ENCODE data around the gene KDM8.

Gene KDM8

DNA sequence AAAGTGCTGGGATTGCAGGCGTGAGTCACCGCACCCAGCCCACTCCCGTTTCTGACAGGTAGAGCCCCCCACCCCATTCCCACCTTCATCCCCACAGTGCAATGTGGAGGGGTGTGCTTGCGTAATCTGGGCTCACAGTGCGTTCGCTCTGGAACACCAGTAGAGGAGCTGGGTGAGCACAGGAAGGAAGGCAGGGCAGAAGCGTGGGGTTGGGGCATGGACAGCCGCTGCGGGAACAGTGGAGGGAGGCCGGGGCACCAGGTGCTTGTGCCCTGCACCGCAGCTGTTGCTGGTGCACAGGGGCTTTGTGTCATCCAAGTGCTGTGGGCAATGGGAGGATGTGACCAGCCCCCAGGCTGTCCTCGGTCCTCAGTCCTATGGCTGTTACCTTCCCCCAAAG lies 24.7 kb downstream of the KDM8 start:
- TF ChIP-seq, protein P1, sequence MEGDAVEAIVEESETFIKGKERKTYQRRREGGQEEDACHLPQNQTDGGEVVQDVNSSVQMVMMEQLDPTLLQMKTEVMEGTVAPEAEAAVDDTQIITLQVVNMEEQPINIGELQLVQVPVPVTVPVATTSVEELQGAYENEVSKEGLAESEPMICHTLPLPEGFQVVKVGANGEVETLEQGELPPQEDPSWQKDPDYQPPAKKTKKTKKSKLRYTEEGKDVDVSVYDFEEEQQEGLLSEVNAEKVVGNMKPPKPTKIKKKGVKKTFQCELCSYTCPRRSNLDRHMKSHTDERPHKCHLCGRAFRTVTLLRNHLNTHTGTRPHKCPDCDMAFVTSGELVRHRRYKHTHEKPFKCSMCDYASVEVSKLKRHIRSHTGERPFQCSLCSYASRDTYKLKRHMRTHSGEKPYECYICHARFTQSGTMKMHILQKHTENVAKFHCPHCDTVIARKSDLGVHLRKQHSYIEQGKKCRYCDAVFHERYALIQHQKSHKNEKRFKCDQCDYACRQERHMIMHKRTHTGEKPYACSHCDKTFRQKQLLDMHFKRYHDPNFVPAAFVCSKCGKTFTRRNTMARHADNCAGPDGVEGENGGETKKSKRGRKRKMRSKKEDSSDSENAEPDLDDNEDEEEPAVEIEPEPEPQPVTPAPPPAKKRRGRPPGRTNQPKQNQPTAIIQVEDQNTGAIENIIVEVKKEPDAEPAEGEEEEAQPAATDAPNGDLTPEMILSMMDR (IDR thresholded peaks at IDR 0.05; ENCODE audit: low read depth, low read length): no peak
- DNase-seq (ENCODE audit: extremely low read depth, low read depth): no peak

DNA sequence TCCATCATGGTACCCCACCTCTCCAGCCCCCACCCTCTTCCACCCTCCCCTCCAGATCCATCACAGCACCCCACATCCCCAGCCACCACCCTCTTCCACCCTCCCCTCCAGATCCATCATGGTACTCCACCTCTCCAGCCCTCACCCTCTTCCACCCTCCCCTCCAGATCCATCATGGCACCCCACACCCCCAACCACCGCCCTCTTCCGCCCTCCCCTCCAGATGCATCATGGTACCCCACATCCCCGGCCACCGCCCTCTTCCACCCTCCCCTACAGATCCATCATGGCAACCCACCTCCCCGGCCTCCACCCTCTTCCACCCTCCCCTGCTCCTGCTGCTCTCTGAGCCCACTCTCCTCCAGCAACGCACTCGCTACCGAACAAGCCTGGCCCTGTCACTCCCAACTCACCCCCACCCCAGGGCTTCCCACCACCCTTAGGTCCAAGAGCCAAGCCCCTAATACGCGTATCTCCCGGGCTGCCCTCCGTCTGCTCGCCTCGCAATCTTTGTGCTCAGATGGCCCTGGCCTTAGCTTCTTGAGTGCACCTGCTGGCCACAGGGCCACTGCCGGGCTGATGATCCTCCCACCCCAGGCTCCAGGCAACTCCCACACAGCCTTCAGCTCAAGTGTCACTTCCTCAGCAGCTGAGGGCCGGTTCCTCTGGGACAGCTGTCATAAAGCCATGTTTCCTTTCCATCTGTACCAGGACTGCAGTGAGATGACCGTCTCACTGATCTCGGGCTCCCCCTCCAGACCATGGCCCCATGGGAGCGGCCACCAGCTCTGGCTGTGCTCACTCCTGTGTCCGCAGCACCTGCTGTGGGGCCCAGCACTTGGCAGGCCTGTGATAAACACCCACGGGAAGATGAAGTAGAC lies 25.5 kb downstream of the KDM8 start:
- no peak for DNase-seq (ENCODE audit: extremely low read depth, low read depth)

DNA sequence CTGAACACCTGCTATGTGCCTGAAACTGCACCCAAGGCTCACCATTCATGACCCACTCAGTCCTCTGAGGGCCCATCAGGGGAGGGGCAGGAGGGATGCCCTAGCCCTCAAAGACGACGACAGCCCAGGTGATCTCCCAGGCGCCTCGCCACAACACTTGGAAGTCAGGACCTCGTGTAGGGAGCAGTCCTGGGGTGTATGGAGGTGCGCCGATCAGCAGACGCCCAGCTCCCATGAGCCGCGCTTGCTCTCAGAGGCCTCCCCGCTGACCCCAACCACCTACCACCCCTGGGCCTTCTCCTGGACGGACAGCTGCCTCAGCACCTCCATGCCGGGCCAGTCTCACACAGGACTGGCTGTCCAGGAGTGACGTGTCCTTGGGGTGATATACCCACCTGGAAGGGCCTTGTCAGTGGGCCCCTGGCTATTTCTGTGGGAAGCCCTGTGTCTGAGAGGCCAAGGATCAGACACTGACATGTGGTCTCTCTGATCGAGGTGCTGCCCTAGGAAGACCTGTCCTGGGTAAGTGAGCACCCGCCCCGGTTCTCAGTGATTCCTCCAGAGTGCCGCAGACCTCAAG lies 26.7 kb downstream of the KDM8 start:
- DNase-seq (ENCODE audit: extremely low read depth, low read depth): no peak
- TF ChIP-seq, protein P1 (IDR thresholded peaks at IDR 0.05; ENCODE audit: low read depth, low read length): no peak

More for the DNA sequence above, 25.5 kb downstream of the KDM8 start:
- TF ChIP-seq, protein P1 (IDR thresholded peaks at IDR 0.05; ENCODE audit: low read depth, low read length): no peak

DNA sequence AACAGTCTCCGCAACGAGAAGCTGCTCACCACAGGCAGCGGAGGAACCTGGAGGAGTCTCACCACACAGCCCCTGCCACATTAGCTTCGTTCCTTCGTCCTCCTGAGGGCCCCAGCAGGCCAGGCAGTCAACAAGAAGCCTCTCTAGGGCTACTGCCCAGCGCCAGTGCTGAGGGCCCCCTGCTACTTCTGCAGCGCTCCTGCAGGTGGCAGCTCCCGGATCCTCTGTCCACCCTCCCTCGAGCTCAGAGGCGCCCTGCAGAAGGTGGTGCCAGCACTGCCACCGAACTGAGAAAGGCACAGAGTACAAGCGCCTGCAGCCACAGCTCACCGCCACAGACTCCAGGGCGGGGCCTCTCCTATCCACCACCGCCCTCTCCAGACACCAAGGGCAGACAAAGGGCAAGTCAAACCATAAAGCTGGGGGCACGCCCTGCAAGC lies 27.3 kb downstream of the KDM8 start:
- DNase-seq (ENCODE audit: extremely low read depth, low read depth): no peak
- TF ChIP-seq, protein P1 (IDR thresholded peaks at IDR 0.05; ENCODE audit: low read depth, low read length): no peak

DNA sequence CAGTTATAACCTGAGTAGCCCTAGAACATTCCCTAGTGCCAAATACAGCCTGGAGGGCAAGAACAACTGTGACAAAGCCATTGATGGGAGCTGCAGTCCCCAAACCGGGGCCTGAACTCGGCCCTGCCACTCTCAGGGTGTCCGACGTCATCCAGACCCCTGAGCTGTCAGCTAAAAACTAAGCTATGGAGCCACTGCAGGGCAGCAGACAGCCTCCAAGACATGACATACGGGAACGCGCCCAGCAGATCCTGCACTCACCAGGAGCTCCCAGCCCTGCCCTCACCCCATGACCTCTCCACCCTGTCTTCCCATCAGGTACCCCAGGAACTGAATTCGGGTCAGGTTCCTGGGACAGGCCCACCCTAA lies 28.4 kb downstream of the KDM8 start:
- DNase-seq (ENCODE audit: extremely low read depth, low read depth): no peak
- TF ChIP-seq, protein P1 (IDR thresholded peaks at IDR 0.05; ENCODE audit: low read depth, low read length): no peak

DNA sequence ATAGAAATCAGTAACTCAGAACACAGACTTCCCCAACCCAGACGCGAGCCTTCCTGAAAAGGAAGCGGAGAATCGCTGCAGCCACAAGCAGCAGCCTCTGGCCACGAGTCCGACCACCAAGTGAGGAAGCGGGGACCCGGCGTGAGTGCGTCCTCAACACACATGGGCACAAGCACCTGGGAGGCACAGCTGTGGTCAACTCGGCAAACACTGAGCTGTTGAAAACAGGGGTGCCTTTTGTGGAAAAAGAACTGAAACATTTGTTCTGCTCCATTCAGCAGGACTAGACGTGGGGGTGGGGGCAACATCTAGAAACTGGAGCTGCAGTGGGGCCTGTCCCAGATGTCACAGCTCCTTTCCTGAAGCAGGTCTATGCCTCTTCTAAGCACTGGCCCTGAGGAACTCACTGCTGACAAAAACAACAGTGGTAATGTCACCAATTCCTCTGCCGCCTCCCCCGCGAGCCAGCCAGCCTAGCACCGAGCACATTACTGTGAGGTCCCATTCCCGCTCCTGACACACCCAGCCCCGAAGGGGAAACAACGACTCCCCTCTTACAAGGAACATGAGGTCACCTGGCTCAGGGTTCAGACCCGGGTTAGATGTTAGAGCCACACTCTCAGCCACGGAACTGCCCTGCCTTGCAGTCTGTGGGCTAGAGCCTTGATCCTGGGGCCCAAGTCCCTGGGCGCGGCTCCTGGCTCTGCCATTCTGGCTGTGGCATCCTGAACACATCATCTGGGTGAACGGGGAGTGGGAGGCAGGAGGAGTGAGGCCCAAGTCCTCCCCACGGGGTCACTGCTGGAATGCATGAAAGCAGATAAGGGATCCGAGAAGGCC lies 29.0 kb downstream of the KDM8 start:
- TF ChIP-seq, protein P1 (IDR thresholded peaks at IDR 0.05; ENCODE audit: low read depth, low read length): no peak
- DNase-seq (ENCODE audit: extremely low read depth, low read depth): no peak

Data from AG09319 (cell line).